IMR-90 (cell line): Measurements from ENCODE around the gene NECAB2. TPM values are rescaled to one million over a fixed set of nuclear protein-coding genes. Genes with fewer than 3 reads are reported as not detected.

ENCODE experiments used
- ATAC-seq: fragments of 200-7000 bp; cut with Tn5 transposase; 2 replicates; pipeline ENCODE4 v1.9.1; 2020; ENCODE audit warnings: low read depth, mild to moderate bottlenecking, moderate library complexity
- BruUV-seq: library from RNA; stranded (reverse); fragments of 400-500 nt; replicated peaks from 2 replicates; lab custom pipeline; 2021; lab: Mats Ljungman, UMichigan
- CTCF ChIA-PET: fragments of 300-600 bp; formaldehyde crosslinking; extraction: SDS; loops from one replicate; lab custom pipeline; 2021; ENCODE audit warnings: antibody characterized with exemption; lab: Yijun Ruan, JAX
- POLR2A ChIA-PET: fragments of 300-600 bp; sonication (Branson Sonifier 250); formaldehyde crosslinking; loops from one replicate; lab custom pipeline; 2022; ENCODE audit warnings: antibody characterized with exemption; ENCODE audit not compliant: unreplicated experiment; lab: Charles Lee
- DNase-seq: peaks from one replicate; pipeline ENCODE4 v3.0.0; 2013
- H2AFZ ChIP-seq: replicated peaks from 2 replicates; pipeline ENCODE3; 2013; ENCODE audit warnings: low read length, mild to moderate bottlenecking; ENCODE audit not compliant: poor library complexity
- H2AK5ac ChIP-seq: 2 replicates; pipeline ENCODE4 v1.6.1; 2013; ENCODE audit warnings: low read depth, low read length, inconsistent platforms
- H2AK9ac ChIP-seq: replicated peaks from 2 replicates; pipeline ENCODE3; 2013; ENCODE audit warnings: mild to moderate bottlenecking, low read depth, low read length, moderate library complexity; ENCODE audit not compliant: poor library complexity
- H2BK120ac ChIP-seq: 2 replicates; pipeline ENCODE4 v1.6.1; 2013; ENCODE audit warnings: low read depth, low read length, inconsistent platforms
- H2BK15ac ChIP-seq: 3 replicates; pipeline ENCODE4 v1.6.1; 2013; ENCODE audit warnings: low read depth, low read length, inconsistent platforms
- H2BK20ac ChIP-seq: 2 replicates; pipeline ENCODE4 v1.6.1; 2013; ENCODE audit warnings: low read depth, mild to moderate bottlenecking, inconsistent platforms, low read length, moderate library complexity
- H2BK5ac ChIP-seq: 2 replicates; pipeline ENCODE4 v1.6.1; 2013; ENCODE audit warnings: mild to moderate bottlenecking, low read depth, low read length, inconsistent platforms; ENCODE audit not compliant: poor library complexity, severe bottlenecking
- H3K14ac ChIP-seq: replicated peaks from 2 replicates; pipeline ENCODE4 v1.6.1; 2013; ENCODE audit warnings: low read depth, low read length, inconsistent platforms
- H3K18ac ChIP-seq: 2 replicates; pipeline ENCODE4 v1.6.1; 2013; ENCODE audit warnings: low read depth, low read length, control low read depth
- H3K23ac ChIP-seq: 2 replicates; pipeline ENCODE4 v1.6.1; 2013; ENCODE audit warnings: low read depth, low read length, inconsistent platforms
- H3K27ac ChIP-seq: 2 replicates; pipeline ENCODE4 v1.5.1; 2013; ENCODE audit warnings: mild to moderate bottlenecking, control low read depth, low read length; ENCODE audit not compliant: insufficient read depth
- H3K27me3 ChIP-seq: 2 replicates; pipeline ENCODE4 v1.6.1; 2013; ENCODE audit warnings: low read length; ENCODE audit not compliant: control insufficient read depth, insufficient read depth
- H3K36me3 ChIP-seq: 2 replicates; pipeline ENCODE4 v1.6.1; 2013; ENCODE audit warnings: low read length, mixed read lengths; ENCODE audit not compliant: control insufficient read depth, insufficient read depth
- H3K4ac ChIP-seq: 2 replicates; pipeline ENCODE4 v1.6.1; 2013; ENCODE audit warnings: low read depth, low read length, inconsistent platforms
- H3K4me1 ChIP-seq: 2 replicates; pipeline ENCODE4 v1.6.1; 2013; ENCODE audit warnings: low read length, mixed read lengths; ENCODE audit not compliant: control insufficient read depth, insufficient read depth
- H3K4me2 ChIP-seq: 2 replicates; pipeline ENCODE4 v1.6.1; 2013; ENCODE audit warnings: low read depth, mild to moderate bottlenecking, control low read depth, low read length, moderate library complexity
- H3K4me3 ChIP-seq: 2 replicates; pipeline ENCODE4 v1.5.1; 2013; ENCODE audit warnings: low read depth, mild to moderate bottlenecking, control low read depth, low read length, moderate library complexity; ENCODE audit not compliant: insufficient read depth
- H3K56ac ChIP-seq: 2 replicates; pipeline ENCODE4 v1.6.1; 2013; ENCODE audit warnings: low read length, inconsistent platforms; ENCODE audit not compliant: insufficient read depth; ENCODE audit errors: extremely low read depth
- H3K79me1 ChIP-seq, 2 experiments: 2 replicates each; pipeline ENCODE4 v1.6.1; 2013; ENCODE audit warnings: low read length in 2 of 2, inconsistent platforms in 1 of 2, low read depth in 1 of 2
- H3K9ac ChIP-seq: 2 replicates; pipeline ENCODE4 v1.6.1; 2013; ENCODE audit warnings: low read depth, low read length, control low read depth
- H3K9me1 ChIP-seq: 2 replicates; pipeline ENCODE4 v1.6.1; 2013; ENCODE audit warnings: low read length, inconsistent platforms; ENCODE audit not compliant: insufficient read depth
- H3K9me3 ChIP-seq: 2 replicates; pipeline ENCODE4 v1.6.1; 2013; ENCODE audit warnings: low read length; ENCODE audit not compliant: control insufficient read depth, insufficient read depth
- H4K20me1 ChIP-seq: 2 replicates; pipeline ENCODE4 v1.6.1; 2013; ENCODE audit warnings: low read length, inconsistent platforms; ENCODE audit not compliant: insufficient read depth
- H4K5ac ChIP-seq: 2 replicates; pipeline ENCODE4 v1.6.1; 2013; ENCODE audit warnings: mild to moderate bottlenecking, low read depth, low read length, control low read depth
- H4K8ac ChIP-seq, 2 experiments: 2 replicates each; pipeline ENCODE4 v1.6.1; 2013; ENCODE audit warnings: low read depth in 2 of 2, low read length in 2 of 2, control low read depth in 1 of 2, inconsistent platforms in 1 of 2
- H4K91ac ChIP-seq: 2 replicates; pipeline ENCODE4 v1.6.1; 2013; ENCODE audit warnings: low read depth, low read length, inconsistent platforms; ENCODE audit not compliant: insufficient read depth
- CEBPB ChIP-seq: IDR thresholded peaks from 2 replicates; pipeline ENCODE4 v1.6.1; 2012; ENCODE audit warnings: low read depth, low read length, improper control_type of control experiment
- CTCF ChIP-seq: conservative IDR thresholded peaks from 2 replicates; pipeline ENCODE4 v1.5.1; 2012; ENCODE audit warnings: mild to moderate bottlenecking, low read depth, low read length, improper control_type of control experiment
- ELK1 ChIP-seq: fragments of 150-350 bp; IDR thresholded peaks from 2 replicates; pipeline ENCODE4 v1.6.1; 2016; ENCODE audit warnings: low read depth, mild to moderate bottlenecking, low read length, moderate library complexity, borderline replicate concordance
- FOS ChIP-seq: fragments of 150-350 bp; IDR thresholded peaks from 2 replicates; pipeline ENCODE4 v1.6.1; 2016; ENCODE audit warnings: low read depth, low read length
- MAFK ChIP-seq: IDR thresholded peaks from 2 replicates; pipeline ENCODE4 v1.6.1; 2012; ENCODE audit warnings: low read depth, low read length, improper control_type of control experiment
- MAZ ChIP-seq: IDR thresholded peaks from 2 replicates; pipeline ENCODE4 v1.6.1; 2012; ENCODE audit warnings: low read depth, mild to moderate bottlenecking, low read length, improper control_type of control experiment, moderate library complexity, borderline replicate concordance
- POLR2A ChIP-seq: IDR thresholded peaks from 2 replicates; pipeline ENCODE4 v1.6.1; 2012; ENCODE audit warnings: mild to moderate bottlenecking, low read depth, low read length
- RAD21 ChIP-seq: IDR thresholded peaks from 2 replicates; pipeline ENCODE4 v1.6.1; 2012; ENCODE audit warnings: low read length, improper control_type of control experiment
- RCOR1 ChIP-seq: IDR thresholded peaks from 2 replicates; pipeline ENCODE4 v1.6.1; 2012; ENCODE audit warnings: mild to moderate bottlenecking, low read length, improper control_type of control experiment; ENCODE audit not compliant: insufficient replicate concordance
- SMC3 ChIP-seq: fragments of 150-350 bp; IDR thresholded peaks from 2 replicates; pipeline ENCODE4 v1.6.1; 2016; ENCODE audit warnings: low read depth, mild to moderate bottlenecking, antibody characterized with exemption, low read length, moderate library complexity
- USF2 ChIP-seq: fragments of 150-350 bp; IDR thresholded peaks from 2 replicates; pipeline ENCODE4 v1.6.1; 2017; ENCODE audit warnings: mild to moderate bottlenecking, antibody characterized with exemption, low read length, low read depth
- WGBS, 2 experiments: methylation state at CpG; one replicate each; pipeline versions ENCODE4 v1.1.5 to v1.1.7; 2013; ENCODE audit warnings: missing lambda C conversion rate in 2 of 2; ENCODE audit not compliant: insufficient read length in 1 of 2; ENCODE audit errors: extremely low coverage in 2 of 2; 5-methylcytosine and 5-hydroxymethylcytosine counted together
- dilution Hi-C: fragments of 300-500 bp; cut with HindIII; formaldehyde crosslinking; loops from one replicate; pipeline ENCODE4 v1.14.3; 2018; ENCODE audit warnings: low sequenced_read_pairs; ENCODE audit not compliant: unreplicated experiment
- in situ Hi-C: fragments of 300-500 bp; cut with MboI; formaldehyde crosslinking; loops from 3 replicates; pipeline ENCODE4 v1.14.3; 2019; ENCODE audit warnings: low sequenced_read_pairs, inconsistent platforms, mixed read lengths
- intact Hi-C: fragments of 100-400 bp; cut with micrococcal nuclease; formaldehyde crosslinking; loops from 2 replicates; pipeline ENCODE4 v1.10.0; 2022
- polyA plus RNA-seq, 3 experiments: library from polyadenylated mRNA; depleted of rRNA; stranded (reverse); fragments of >200 nt; gene quantifications; 2 replicates each; pipeline ENCODE4 v1.2.3, GENCODE V29; 2012; ENCODE audit warnings: low replicate concordance in 1 of 3
- total RNA-seq: library from RNA; depleted of rRNA; stranded (reverse); fragments of >200 nt; gene quantifications from 2 replicates; pipeline ENCODE4 v1.2.3, GENCODE V29; 2012

NECAB2 gene
- total and polyA plus RNA-seq, 2 of the 4 experiments (the other 2 are of a cell fraction), result 0.27 TPM; not detected in 1

- ChIA-PET POLR2A (no interaction called here), CTCF (no interaction called here)
- BruUV-seq, result no TSS peak
- dilution Hi-C loops, result no loop called here
- no peak overlapping the region for H2BK5ac ChIP-seq
- no peak for DNase-seq
- no peak overlapping the region for H2AK5ac ChIP-seq
- in situ Hi-C loops, result no loop called here
- H3K9ac ChIP-seq, result no peak overlapping the region
- intact Hi-C loops, result loop anchor here (5.0 kb wide), 1 partner anchor 75 kb away; the partner anchor contains the start of gene NECAB2
- no peaks in the 10 kb centered on the region for H3K9me3 ChIP-seq
- no peak overlapping the region for H3K56ac ChIP-seq
- no peak overlapping the region for H3K18ac ChIP-seq
- no peaks in the 10 kb centered on the region for H3K4me1 ChIP-seq
- H3K23ac ChIP-seq, result no peak overlapping the region
- no peaks in the 10 kb centered on the region for H4K20me1 ChIP-seq
- H3K27me3 ChIP-seq, result peaks cover 51% of the 10 kb centered on the region
- no peak overlapping the region for H2AFZ ChIP-seq
- 86% methylated on average over 4 of the region's 17 CpGs; no CpG with 5 or more reads in 1 of the 2 experiments for WGBS, 2 experiments
- no peak overlapping the region for H4K5ac ChIP-seq
- H4K8ac ChIP-seq, result no peak overlapping the region
- H2BK120ac ChIP-seq, result no peak overlapping the region
- H3K4me3 ChIP-seq, result no peak overlapping the region
- H3K27ac ChIP-seq, result no peak overlapping the region
- no peak overlapping the region for H3K4ac ChIP-seq
- no peak overlapping the region for H2BK15ac ChIP-seq
- no peak overlapping the region for H3K4me2 ChIP-seq
- H3K9me1 ChIP-seq, result no peaks in the 10 kb centered on the region
- H2AK9ac ChIP-seq, result no peak overlapping the region
- no peak for TF ChIP-seq ELK1
- no peak for TF ChIP-seq MAZ
- TF ChIP-seq SMC3, result no peak
- TF ChIP-seq MAFK, result no peak
- TF ChIP-seq USF2, result no peak
- TF ChIP-seq CTCF, result no peak
- TF ChIP-seq RCOR1, result no peak
- no peak for TF ChIP-seq RAD21
- no peak for TF ChIP-seq POLR2A
- TF ChIP-seq CEBPB, result no peak
- TF ChIP-seq FOS, result no peak
- no peaks in the 10 kb centered on the region for H3K36me3 ChIP-seq
- no peak overlapping the region for H4K91ac ChIP-seq
- ATAC-seq, result no peak
- H2BK20ac ChIP-seq, result no peak overlapping the region
- no peak overlapping the region for H3K14ac ChIP-seq
- H3K79me1 ChIP-seq, result no peaks in the 10 kb centered on the region
Measured at GRCh38 chr16:84041881-84042280, 73.8 kb downstream of the NECAB2 start.
